Hepatocyte (in vitro differentiated cells): ENCODE measurements around the gene E2F3. TPM values are rescaled to one million over a fixed set of nuclear protein-coding genes. Genes with fewer than 3 reads are reported as not detected.
A peak's percentile ranks its signal among the peaks of the same experiment; 100 is the strongest.

Source experiments
- DNase-seq: peaks from one replicate; pipeline ENCODE4 v3.0.0-alpha.2; 2016; ENCODE audit warnings: low spot score
- H2AFZ ChIP-seq: fragments of 200-600 bp; sonication (generic); 2 replicates; pipeline ENCODE4 v1.6.0; 2016; ENCODE audit warnings: antibody characterized with exemption, mild to moderate bottlenecking
- H3K27ac ChIP-seq: fragments of 200-600 bp; sonication (generic); 2 replicates; pipeline ENCODE4 v1.5.1; 2016; ENCODE audit warnings: mild to moderate bottlenecking
- H3K27me3 ChIP-seq: fragments of 200-600 bp; sonication (generic); 2 replicates; pipeline ENCODE4 v1.6.1; 2016
- H3K36me3 ChIP-seq: fragments of 200-600 bp; sonication (generic); replicated peaks from 2 replicates; pipeline ENCODE4 v1.5.1; 2016; ENCODE audit warnings: low read depth; ENCODE audit not compliant: insufficient read depth
- H3K4me1 ChIP-seq: fragments of 200-600 bp; sonication (generic); 2 replicates; pipeline ENCODE4 v1.5.1; 2016; ENCODE audit warnings: mild to moderate bottlenecking, moderate library complexity; ENCODE audit not compliant: insufficient read depth
- H3K4me2 ChIP-seq: fragments of 200-600 bp; sonication (generic); 2 replicates; pipeline ENCODE4 v1.6.0; 2016
- H3K4me3 ChIP-seq: fragments of 200-600 bp; sonication (generic); 2 replicates; pipeline ENCODE4 v1.5.1; 2016; ENCODE audit warnings: mild to moderate bottlenecking
- H3K79me2 ChIP-seq: fragments of 200-600 bp; sonication (generic); 2 replicates; pipeline ENCODE4 v1.6.0; 2017; ENCODE audit warnings: mild to moderate bottlenecking
- H3K9me2 ChIP-seq: fragments of 200-600 bp; sonication (generic); replicated peaks from 2 replicates; pipeline ENCODE4 v1.6.0; 2017; ENCODE audit warnings: mild to moderate bottlenecking; ENCODE audit not compliant: insufficient read depth
- H3K9me3 ChIP-seq: fragments of 200-600 bp; sonication (generic); 2 replicates; pipeline ENCODE4 v1.5.1; 2016; ENCODE audit warnings: low read depth, mild to moderate bottlenecking
- H4K20me1 ChIP-seq: fragments of 200-600 bp; sonication (generic); 2 replicates; pipeline ENCODE4 v1.6.0; 2016; ENCODE audit warnings: mild to moderate bottlenecking; ENCODE audit not compliant: insufficient read depth, poor library complexity, severe bottlenecking
- CTCF ChIP-seq: fragments of 200-600 bp; sonication (generic); IDR thresholded peaks from 2 replicates; pipeline ENCODE4 v1.5.1; 2016; ENCODE audit warnings: antibody characterized with exemption, mild to moderate bottlenecking; ENCODE audit not compliant: poor library complexity
- EZH2 ChIP-seq: fragments of 200-600 bp; sonication (generic); IDR thresholded peaks from 2 replicates; pipeline ENCODE4 v1.6.1; 2016; ENCODE audit warnings: antibody characterized with exemption, mild to moderate bottlenecking, borderline replicate concordance
- EZH2phosphoT487 ChIP-seq: fragments of 200-600 bp; sonication (generic); IDR thresholded peaks from one replicate; pipeline ENCODE4 v1.6.1; 2018; ENCODE audit warnings: antibody characterized with exemption, mild to moderate bottlenecking, low read depth, moderate library complexity; ENCODE audit not compliant: unreplicated experiment, severe bottlenecking
- WGBS: methylation state at CpG from one replicate; pipeline ENCODE4 v1.1.6; 2016; ENCODE audit warnings: low lambda C conversion rate; ENCODE audit errors: missing lambda C conversion rate; 5-methylcytosine and 5-hydroxymethylcytosine counted together
- polyA plus RNA-seq: library from polyadenylated mRNA; unstranded; fragments of >200 nt; fragmentation: Nextera tagmentation; extraction: Ambion mirVana; gene quantifications from 2 replicates; pipeline ENCODE4 v1.2.1, GENCODE V29; 2016
- total RNA-seq: library from RNA; depleted of rRNA; stranded (reverse); fragments of >200 nt; gene quantifications from 2 replicates; pipeline ENCODE4 v1.2.3, GENCODE V29; 2014

The E2F3 gene
- total and polyA plus RNA-seq, 2 experiments from 2014 or later: 8.4 to 13.3 TPM

GRCh38 chr6:20365456-20365855 lies 36.2 kb upstream of the E2F3 start:
- Histone ChIP-seq H3K27ac (peak overlapping the region; percentile 90), H3K27me3 (no peaks in the 10 kb centered on the region), H4K20me1 (no peaks in the 10 kb centered on the region), H3K79me2 (no peaks in the 10 kb centered on the region), H3K4me1 (peaks cover 19% of the 10 kb centered on the region), H3K36me3 (no peaks in the 10 kb centered on the region), H2AFZ (no peak overlapping the region), H3K4me2 (no peak overlapping the region), H3K9me3 (no peaks in the 10 kb centered on the region), H3K4me3 (no peak overlapping the region), H3K9me2 (no peaks in the 10 kb centered on the region)
- 84% methylated on average over 3 of the region's 3 CpGs for WGBS
- no peak for DNase-seq
- no peak for TF ChIP-seq EZH2
- TF ChIP-seq CTCF: no peak
- no peak for TF ChIP-seq EZH2phosphoT487

- no peak for TF ChIP-seq CTCF
- no peak for TF ChIP-seq EZH2phosphoT487
- TF ChIP-seq EZH2: no peak
- no peak overlapping the region for H2AFZ ChIP-seq
- H3K27ac ChIP-seq: peak overlapping the region; percentile 90
- no peak overlapping the region for H3K4me3 ChIP-seq
- H3K9me3 ChIP-seq: no peaks in the 10 kb centered on the region
- no peaks in the 10 kb centered on the region for H3K79me2 ChIP-seq
- H3K9me2 ChIP-seq: no peaks in the 10 kb centered on the region
- peaks cover 19% of the 10 kb centered on the region for H3K4me1 ChIP-seq
- H3K27me3 ChIP-seq: no peaks in the 10 kb centered on the region
- WGBS: 35% methylated on average over 7 of the region's 7 CpGs
- H4K20me1 ChIP-seq: no peaks in the 10 kb centered on the region
- no peak for DNase-seq
- no peak overlapping the region for H3K4me2 ChIP-seq
- H3K36me3 ChIP-seq: no peaks in the 10 kb centered on the region
Observed at GRCh38 chr6:20366082-20366830, 35.4 kb upstream of the E2F3 start.

- Histone ChIP-seq H3K27me3 (no peaks in the 10 kb centered on the region), H3K9me3 (no peaks in the 10 kb centered on the region), H3K36me3 (no peaks in the 10 kb centered on the region), H3K27ac (peak overlapping the region; percentile 90), H3K4me1 (peaks cover 19% of the 10 kb centered on the region), H4K20me1 (no peaks in the 10 kb centered on the region), H2AFZ (no peak overlapping the region), H3K4me3 (no peak overlapping the region), H3K4me2 (no peak overlapping the region), H3K79me2 (no peaks in the 10 kb centered on the region), H3K9me2 (no peaks in the 10 kb centered on the region)
- TF ChIP-seq CTCF: no peak
- no peak for TF ChIP-seq EZH2
- TF ChIP-seq EZH2phosphoT487: no peak
- 53% methylated on average over 1 of the region's 1 CpG for WGBS
- peak; percentile 27 for DNase-seq
Observed at GRCh38 chr6:20367743-20368485, 33.8 kb upstream of the E2F3 start.
